Prostate gland (tissue), 2 donors: ENCODE data around the gene IARS1. TPM values are rescaled to one million over a fixed set of nuclear protein-coding genes. Genes with fewer than 3 reads are reported as not detected.
A peak's percentile ranks its signal among the peaks of the same experiment; 100 is the strongest.

Source experiments
- DNase-seq: peaks from one replicate; pipeline ENCODE4 v3.0.0-alpha.2; 2019; ENCODE audit warnings: low spot score
- H3K27ac ChIP-seq, 2 donors: fragments of 200-600 bp; sonication (generic); 2 replicates each; pipeline ENCODE4 v1.5.1; 2017 to 2019
- H3K27me3 ChIP-seq: fragments of 200-600 bp; sonication (generic); replicated peaks from 2 replicates; pipeline ENCODE4 v1.5.1; 2019; ENCODE audit not compliant: insufficient read depth
- H3K36me3 ChIP-seq, 2 donors: fragments of 200-600 bp; sonication (generic); 1 replicate in 1 of 2; 2 replicates in 1 of 2; pipeline versions ENCODE4 v1.5.1 to v1.8.1; 2017 to 2019
- H3K4me1 ChIP-seq: fragments of 200-600 bp; sonication (generic); replicated peaks from 2 replicates; pipeline ENCODE4 v1.5.1; 2019
- H3K4me3 ChIP-seq, 2 donors: fragments of 200-600 bp; sonication (generic); 2 replicates each; pipeline ENCODE4 v1.5.1; 2017 to 2019
- H3K9me3 ChIP-seq: fragments of 200-600 bp; sonication (generic); 2 replicates; pipeline ENCODE4 v1.5.1; 2017
- POLR2A ChIP-seq: fragments of 450-650 bp; IDR thresholded peaks from one replicate; pipeline ENCODE4 v1.6.1; 2016; ENCODE audit warnings: antibody characterized with exemption, mild to moderate bottlenecking
- POLR2AphosphoS5 ChIP-seq: sonication (generic); formaldehyde crosslinking; IDR thresholded peaks from one replicate; pipeline ENCODE4 v1.6.1; 2017; ENCODE audit warnings: antibody characterized with exemption
- WGBS: methylation state at CpG from one replicate; pipeline ENCODE4 v1.1.5; 2018; 5-methylcytosine and 5-hydroxymethylcytosine counted together
- intact Hi-C: fragments of 100-400 bp; cut with DNase I; formaldehyde crosslinking; loops from one replicate; pipeline ENCODE4 v1.14.2; 2022
- total RNA-seq, 2 donors: library from RNA; depleted of rRNA; stranded (reverse); fragments of >200 nt; gene quantifications; one replicate each; pipeline ENCODE4 v1.1.0, GENCODE V29; 2016
- TF ChIP-seq, protein P1 (sequence below), 4 experiments: fragments of 200-600 bp in 2 of 4; fragments of 450-650 bp in 2 of 4; sonication (generic) in 2 of 4; IDR thresholded peaks; 1 replicate in 3 of 4; 2 replicates in 1 of 4; pipeline ENCODE4 v1.5.1; 2016 to 2019; ENCODE audit warnings: antibody characterized with exemption in 4 of 4, mild to moderate bottlenecking in 2 of 4, moderate library complexity in 2 of 4

IARS1 gene
- total RNA-seq, 2 donors from 2014 or later: 58.3 to 89.2 TPM

GRCh38 chr9:92313624-92314012 lies 20.1 kb upstream of the IARS1 start:
- intact Hi-C loops: no loop called here
- no peak for DNase-seq
- Histone ChIP-seq H3K9me3 (no peaks in the 10 kb centered on the region), H3K36me3 (peaks cover 4 to 8% of the 10 kb centered on the region in 2 donors), H3K27me3 (no peaks in the 10 kb centered on the region), H3K27ac (peak overlapping the region; percentile 1 to 37), H3K4me1 (no peaks in the 10 kb centered on the region), H3K4me3 (no peak overlapping the region)
- TF ChIP-seq, protein P1, sequence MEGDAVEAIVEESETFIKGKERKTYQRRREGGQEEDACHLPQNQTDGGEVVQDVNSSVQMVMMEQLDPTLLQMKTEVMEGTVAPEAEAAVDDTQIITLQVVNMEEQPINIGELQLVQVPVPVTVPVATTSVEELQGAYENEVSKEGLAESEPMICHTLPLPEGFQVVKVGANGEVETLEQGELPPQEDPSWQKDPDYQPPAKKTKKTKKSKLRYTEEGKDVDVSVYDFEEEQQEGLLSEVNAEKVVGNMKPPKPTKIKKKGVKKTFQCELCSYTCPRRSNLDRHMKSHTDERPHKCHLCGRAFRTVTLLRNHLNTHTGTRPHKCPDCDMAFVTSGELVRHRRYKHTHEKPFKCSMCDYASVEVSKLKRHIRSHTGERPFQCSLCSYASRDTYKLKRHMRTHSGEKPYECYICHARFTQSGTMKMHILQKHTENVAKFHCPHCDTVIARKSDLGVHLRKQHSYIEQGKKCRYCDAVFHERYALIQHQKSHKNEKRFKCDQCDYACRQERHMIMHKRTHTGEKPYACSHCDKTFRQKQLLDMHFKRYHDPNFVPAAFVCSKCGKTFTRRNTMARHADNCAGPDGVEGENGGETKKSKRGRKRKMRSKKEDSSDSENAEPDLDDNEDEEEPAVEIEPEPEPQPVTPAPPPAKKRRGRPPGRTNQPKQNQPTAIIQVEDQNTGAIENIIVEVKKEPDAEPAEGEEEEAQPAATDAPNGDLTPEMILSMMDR (IDR thresholded peaks at IDR 0.05): no peak
- TF ChIP-seq POLR2AphosphoS5 (no peak), POLR2A (no peak)
- 33% methylated on average over 2 of the region's 2 CpGs for WGBS

DNA sequence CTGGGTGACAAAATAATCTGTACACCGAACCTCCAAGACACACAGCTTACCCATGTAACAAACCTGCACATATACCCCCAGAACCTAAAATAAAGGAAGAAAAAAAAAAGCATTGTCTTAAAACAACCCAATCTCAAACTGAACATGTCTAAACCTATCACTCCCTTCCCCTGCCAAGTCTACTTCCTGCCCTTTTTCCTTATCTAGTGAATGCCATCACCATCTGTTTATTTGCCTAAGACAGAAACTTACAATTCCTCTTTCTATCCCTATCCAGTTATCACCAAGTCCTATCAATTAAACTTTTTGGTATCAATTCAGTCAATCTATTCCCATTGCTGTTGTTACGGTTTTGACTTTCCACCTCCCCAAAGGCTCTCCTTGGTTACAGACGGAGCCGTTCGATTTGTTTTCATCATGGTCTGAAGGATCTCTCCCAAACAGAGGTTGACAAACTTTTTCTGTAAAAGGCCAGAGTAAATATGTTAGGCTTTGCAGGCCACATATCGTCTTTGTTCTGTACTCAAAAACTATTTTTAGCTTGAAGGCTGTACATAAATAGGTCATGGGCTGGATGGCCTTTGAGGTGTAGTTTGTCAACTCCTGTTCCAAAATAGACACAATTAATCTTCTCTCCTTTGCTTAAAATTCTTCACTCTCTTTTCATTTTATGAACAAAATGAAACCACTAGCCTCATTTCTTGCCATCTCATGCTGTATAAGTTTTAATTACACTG lies 19.6 kb upstream of the IARS1 start:
- Histone ChIP-seq H3K4me3 (no peak overlapping the region), H3K4me1 (no peaks in the 10 kb centered on the region), H3K27me3 (no peaks in the 10 kb centered on the region), H3K27ac (peak overlapping the region; percentile 1 to 37), H3K9me3 (no peaks in the 10 kb centered on the region), H3K36me3 (peaks cover 4 to 8% of the 10 kb centered on the region in 2 donors)
- intact Hi-C loops: no loop called here
- 34% methylated on average over 6 of the region's 6 CpGs for WGBS
- DNase-seq: no peak
- no peak for TF ChIP-seq POLR2A
- TF ChIP-seq, protein P1 (IDR thresholded peaks at IDR 0.05): no peak
- peak; percentile 45 for TF ChIP-seq POLR2AphosphoS5

DNA sequence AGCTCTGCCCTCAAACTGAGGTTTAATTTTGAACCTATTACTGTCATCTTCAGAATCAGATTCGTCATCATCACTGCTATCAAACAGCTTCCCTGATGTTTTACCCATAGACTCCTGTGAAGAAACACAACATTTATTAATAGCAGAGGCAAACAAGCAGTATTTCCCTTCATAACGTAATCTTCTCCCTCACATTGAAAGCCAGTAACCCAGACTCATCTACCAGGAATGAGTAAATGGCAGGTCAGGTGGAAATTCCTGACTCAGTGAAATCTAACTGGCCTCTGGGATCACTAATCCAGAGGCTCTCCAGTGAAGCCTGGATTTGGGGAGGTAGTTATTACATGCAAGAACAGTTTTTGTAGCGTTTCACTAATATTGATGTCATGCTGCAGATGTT lies 17.1 kb upstream of the IARS1 start:
- Histone ChIP-seq H3K4me1 (no peaks in the 10 kb centered on the region), H3K4me3 (no peak overlapping the region), H3K27me3 (no peaks in the 10 kb centered on the region), H3K27ac (no peak overlapping the region), H3K36me3 (peaks cover 1 to 9% of the 10 kb centered on the region in 2 donors), H3K9me3 (no peaks in the 10 kb centered on the region)
- WGBS: 94% methylated on average over 3 of the region's 3 CpGs
- TF ChIP-seq POLR2A (no peak), POLR2AphosphoS5 (no peak)
- TF ChIP-seq, protein P1 (IDR thresholded peaks at IDR 0.05): no peak
- intact Hi-C loops: no loop called here
- no peak for DNase-seq

- H3K36me3 ChIP-seq: peaks cover 9 to 13% of the 10 kb centered on the region in 2 donors
- no peaks in the 10 kb centered on the region for H3K27me3 ChIP-seq
- intact Hi-C loops: no loop called here
- H3K4me1 ChIP-seq: no peaks in the 10 kb centered on the region
- H3K4me3 ChIP-seq: no peak overlapping the region
- no peak overlapping the region for H3K27ac ChIP-seq
- peak; percentile 31 for DNase-seq
- TF ChIP-seq POLR2A (no peak), POLR2AphosphoS5 (no peak)
- TF ChIP-seq, protein P1 (IDR thresholded peaks at IDR 0.05): no peak
- no peaks in the 10 kb centered on the region for H3K9me3 ChIP-seq
These were observed 15.4 kb upstream of the IARS1 start for GRCh38 chr9:92308893-92309292.

- TF ChIP-seq POLR2AphosphoS5: no peak
- no peak for TF ChIP-seq POLR2A
- TF ChIP-seq, protein P1 (IDR thresholded peaks at IDR 0.05): no peak
- no peak overlapping the region for H3K4me3 ChIP-seq
- no peak for DNase-seq
- WGBS: 74% methylated on average over 1 of the region's 1 CpG
- H3K27me3 ChIP-seq: no peaks in the 10 kb centered on the region
- intact Hi-C loops: no loop called here
- H3K27ac ChIP-seq: no peak overlapping the region
- H3K9me3 ChIP-seq: no peaks in the 10 kb centered on the region
- peaks cover 8 to 9% of the 10 kb centered on the region in 2 donors for H3K36me3 ChIP-seq
- no peaks in the 10 kb centered on the region for H3K4me1 ChIP-seq
These were observed 7.4 kb upstream of the IARS1 start for GRCh38 chr9:92300936-92301335.
